Thyroid gland (tissue), 4 donors: ENCODE results near the gene SP8. TPM values are rescaled to one million over a fixed set of nuclear protein-coding genes. Genes with fewer than 3 reads are reported as not detected.

Experiments
- DNase-seq, 2 donors: peaks; one replicate each; pipeline ENCODE4 v3.0.0-alpha.2; 2019
- H3K27ac ChIP-seq, 3 donors: fragments of 200-600 bp; sonication (generic); 1 replicate in 2 of 3; 2 replicates in 1 of 3; pipeline ENCODE4 v1.5.1; 2016 to 2019; ENCODE audit warnings: mild to moderate bottlenecking in 1 of 3, moderate library complexity in 1 of 3
- H3K27me3 ChIP-seq: fragments of 200-600 bp; sonication (generic); one replicate; pipeline ENCODE4 v1.5.1; 2019
- H3K36me3 ChIP-seq, 2 donors: fragments of 200-600 bp; sonication (generic); one replicate each; pipeline ENCODE4 v1.5.1; 2016 to 2019
- H3K4me1 ChIP-seq, 2 donors: fragments of 200-600 bp; sonication (generic); one replicate each; pipeline ENCODE4 v1.5.1; 2017 to 2019
- H3K4me3 ChIP-seq, 3 donors: fragments of 200-600 bp; sonication (generic); replicated peaks in 1 of 3; 1 replicate in 2 of 3; 2 replicates in 1 of 3; pipeline ENCODE4 v1.5.1; 2016; ENCODE audit warnings: mild to moderate bottlenecking in 1 of 3
- H3K9me3 ChIP-seq: fragments of 200-600 bp; sonication (generic); one replicate; pipeline ENCODE4 v1.5.1; 2017
- POLR2A ChIP-seq, 2 donors: fragments of 450-650 bp; IDR thresholded peaks; one replicate each; pipeline ENCODE4 v1.6.1; 2017; ENCODE audit warnings: antibody characterized with exemption in 2 of 2, mild to moderate bottlenecking in 2 of 2, moderate library complexity in 1 of 2
- WGBS, 2 donors: methylation state at CpG; one replicate each; pipeline ENCODE4 v1.1.5; 2017; 5-methylcytosine and 5-hydroxymethylcytosine counted together
- intact Hi-C: fragments of 100-400 bp; cut with DNase I; formaldehyde crosslinking; loops from one replicate; pipeline ENCODE4 v1.15.1; 2023
- total RNA-seq, 4 donors: library from RNA; depleted of rRNA; stranded (reverse); fragments of >200 nt; gene quantifications; one replicate each; pipeline ENCODE4 v1.2.3, GENCODE V29; 2016
- TF ChIP-seq, protein P1 (sequence below), 6 experiments: fragments of 200-600 bp in 3 of 6; fragments of 450-650 bp in 3 of 6; sonication (generic) in 3 of 6; IDR thresholded peaks; one replicate each; pipeline ENCODE4 v1.5.1; 2016 to 2019; ENCODE audit warnings: antibody characterized with exemption in 6 of 6, mild to moderate bottlenecking in 2 of 6, inconsistent platforms in 1 of 6, moderate library complexity in 1 of 6

The SP8 gene
- total RNA-seq, 4 donors from 2014 or later, result not detected

DNA sequence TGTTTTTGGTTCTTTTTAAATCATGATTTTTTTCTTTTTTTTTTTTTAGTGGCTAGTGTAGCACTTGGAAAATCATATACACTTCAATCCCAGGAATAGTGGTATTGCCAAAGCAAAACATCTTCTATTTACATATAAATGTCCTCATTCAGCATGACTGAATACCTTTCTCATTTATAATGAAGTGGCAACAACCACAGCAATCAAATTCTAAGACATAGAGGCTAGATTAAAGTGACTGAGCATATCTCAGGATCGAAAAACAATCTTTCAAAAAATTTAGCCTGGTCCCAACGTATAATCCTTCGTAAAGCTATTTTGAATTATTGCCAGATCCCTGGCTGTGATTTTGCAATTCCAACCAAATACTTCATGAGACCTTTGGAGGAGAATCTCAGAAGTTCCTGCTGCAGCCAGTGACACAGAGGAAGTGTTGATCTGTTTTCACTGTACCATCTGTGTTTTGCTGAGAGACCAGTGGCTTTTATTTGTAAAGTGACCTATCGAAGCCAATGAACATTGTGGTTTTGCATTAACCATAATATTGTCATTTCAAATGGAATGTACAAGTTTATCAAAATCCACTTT lies 29.8 kb upstream of the SP8 start:
- Histone ChIP-seq H3K4me1 (no peaks in the 10 kb centered on the region), H3K9me3 (no peaks in the 10 kb centered on the region), H3K4me3 (no peak overlapping the region), H3K27ac (no peak overlapping the region), H3K36me3 (no peaks in the 10 kb centered on the region), H3K27me3 (no peaks in the 10 kb centered on the region)
- WGBS, 2 donors, result 30 to 35% methylated on average over 4 of the region's 4 CpGs
- no peak for DNase-seq
- intact Hi-C loops, result no loop called here
- TF ChIP-seq POLR2A (IDR thresholded peaks at IDR 0.05), result no peak
- TF ChIP-seq, protein P1, sequence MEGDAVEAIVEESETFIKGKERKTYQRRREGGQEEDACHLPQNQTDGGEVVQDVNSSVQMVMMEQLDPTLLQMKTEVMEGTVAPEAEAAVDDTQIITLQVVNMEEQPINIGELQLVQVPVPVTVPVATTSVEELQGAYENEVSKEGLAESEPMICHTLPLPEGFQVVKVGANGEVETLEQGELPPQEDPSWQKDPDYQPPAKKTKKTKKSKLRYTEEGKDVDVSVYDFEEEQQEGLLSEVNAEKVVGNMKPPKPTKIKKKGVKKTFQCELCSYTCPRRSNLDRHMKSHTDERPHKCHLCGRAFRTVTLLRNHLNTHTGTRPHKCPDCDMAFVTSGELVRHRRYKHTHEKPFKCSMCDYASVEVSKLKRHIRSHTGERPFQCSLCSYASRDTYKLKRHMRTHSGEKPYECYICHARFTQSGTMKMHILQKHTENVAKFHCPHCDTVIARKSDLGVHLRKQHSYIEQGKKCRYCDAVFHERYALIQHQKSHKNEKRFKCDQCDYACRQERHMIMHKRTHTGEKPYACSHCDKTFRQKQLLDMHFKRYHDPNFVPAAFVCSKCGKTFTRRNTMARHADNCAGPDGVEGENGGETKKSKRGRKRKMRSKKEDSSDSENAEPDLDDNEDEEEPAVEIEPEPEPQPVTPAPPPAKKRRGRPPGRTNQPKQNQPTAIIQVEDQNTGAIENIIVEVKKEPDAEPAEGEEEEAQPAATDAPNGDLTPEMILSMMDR (IDR thresholded peaks at IDR 0.05), result no peak

DNA sequence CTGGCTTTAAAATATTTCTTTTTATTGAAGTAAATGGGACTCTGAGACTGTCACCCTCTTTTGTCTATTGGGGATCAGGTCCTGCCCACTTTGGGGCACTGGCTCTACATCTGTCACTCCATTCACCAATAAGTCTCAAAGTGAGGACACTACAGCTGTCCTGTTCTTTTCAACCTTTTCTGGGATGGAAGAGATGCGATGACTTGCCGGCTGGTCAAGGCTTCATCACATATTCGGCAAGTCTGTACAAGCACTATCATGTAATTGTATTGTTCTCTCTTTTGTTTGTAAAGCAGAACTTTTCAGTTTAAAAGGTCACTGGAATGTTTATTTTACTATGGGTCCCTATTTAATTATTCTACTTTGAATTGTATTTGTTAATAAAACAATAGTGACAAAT lies 17.7 kb upstream of the SP8 start:
- H3K9me3 ChIP-seq, result no peaks in the 10 kb centered on the region
- 85 to 90% methylated on average over 3 of the region's 3 CpGs for WGBS, 2 donors
- no peak for DNase-seq

DNA sequence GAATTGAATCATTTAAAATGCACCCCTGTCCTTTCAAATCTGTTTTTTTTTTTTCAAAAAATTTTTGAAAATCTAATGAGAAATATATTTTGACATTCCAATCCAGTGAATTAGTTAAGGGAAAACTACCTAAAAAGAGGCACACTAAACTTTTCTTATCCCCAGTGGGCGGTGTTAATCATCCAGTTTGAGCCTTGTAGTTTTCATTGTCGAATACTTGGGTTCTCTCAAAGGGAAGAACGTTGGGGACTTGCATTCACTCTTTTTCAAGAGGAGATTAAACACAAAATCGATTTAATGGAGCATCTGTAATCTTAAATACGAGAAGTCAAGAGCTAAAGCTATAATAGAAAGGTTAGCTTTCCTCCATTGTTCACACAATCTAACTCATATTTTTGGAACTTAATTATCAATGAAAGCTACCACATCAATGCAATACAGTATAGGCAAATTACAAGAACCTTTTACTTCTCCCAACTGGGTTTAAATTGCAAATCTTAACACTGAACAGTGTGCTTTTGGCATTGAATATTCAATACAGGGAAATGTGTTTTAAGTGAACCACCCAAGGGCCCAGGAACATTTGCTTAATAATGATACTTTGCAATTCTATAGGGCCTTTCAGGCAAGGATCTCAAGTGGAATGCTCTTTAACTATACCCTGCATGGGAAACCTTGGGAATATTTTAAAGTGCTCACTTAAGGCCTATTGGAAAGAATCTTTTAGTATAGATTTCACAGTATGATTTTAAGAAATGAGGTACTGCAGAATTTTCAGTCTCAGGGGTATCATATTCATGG lies 13.1 kb upstream of the SP8 start:
- H3K27me3 ChIP-seq, result peaks cover 33% of the 10 kb centered on the region
- no peak overlapping the region for H3K27ac ChIP-seq
- DNase-seq, result no peak
- no peaks in the 10 kb centered on the region for H3K9me3 ChIP-seq
- H3K4me3 ChIP-seq, result no peak overlapping the region
- intact Hi-C loops, result no loop called here
- no peaks in the 10 kb centered on the region for H3K36me3 ChIP-seq
- TF ChIP-seq, protein P1 (IDR thresholded peaks at IDR 0.05), result no peak
- no peak for TF ChIP-seq POLR2A (IDR thresholded peaks at IDR 0.05)
- WGBS, 2 donors, result 61 to 65% methylated on average over 5 of the region's 5 CpGs
- H3K4me1 ChIP-seq, result peaks cover 7 to 14% of the 10 kb centered on the region in 2 donors

More for the DNA sequence above, 17.7 kb upstream of the SP8 start:
- Histone ChIP-seq H3K27ac (no peak overlapping the region), H3K27me3 (peaks cover 3% of the 10 kb centered on the region), H3K4me3 (no peak overlapping the region), H3K36me3 (no peaks in the 10 kb centered on the region), H3K4me1 (no peaks in the 10 kb centered on the region)
- intact Hi-C loops, result no loop called here
- TF ChIP-seq, protein P1 (IDR thresholded peaks at IDR 0.05), result no peak
- no peak for TF ChIP-seq POLR2A (IDR thresholded peaks at IDR 0.05)

DNA sequence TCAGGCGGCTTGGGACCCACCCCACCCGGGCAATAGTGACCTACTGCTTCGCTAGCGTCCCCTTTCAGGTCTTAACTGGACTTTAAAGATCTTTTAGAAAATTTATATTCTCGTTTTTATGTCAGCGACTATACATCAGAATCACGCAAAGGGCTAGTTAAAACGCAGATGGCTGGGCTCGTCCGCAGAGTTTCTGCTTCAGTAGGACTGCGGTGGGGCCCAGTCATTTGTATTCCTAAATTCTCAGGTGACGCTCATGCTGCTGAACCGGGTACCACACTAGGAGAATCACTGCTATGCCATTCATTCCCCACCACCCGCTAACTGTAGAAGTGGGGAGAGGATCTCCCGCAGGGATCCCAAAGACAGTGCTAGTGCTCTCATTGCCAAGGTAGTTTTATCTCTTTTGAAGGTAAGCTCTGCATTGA lies 12.0 kb upstream of the SP8 start:
- Histone ChIP-seq H3K4me3 (peak overlapping the region in 1 of 3 donors; percentile 41), H3K9me3 (no peaks in the 10 kb centered on the region), H3K36me3 (no peaks in the 10 kb centered on the region), H3K27me3 (peaks cover 42% of the 10 kb centered on the region), H3K27ac (no peak overlapping the region), H3K4me1 (peaks cover 7 to 14% of the 10 kb centered on the region in 2 donors)
- intact Hi-C loops, result no loop called here
- TF ChIP-seq, protein P1 (IDR thresholded peaks at IDR 0.05), result no peak
- no peak for TF ChIP-seq POLR2A (IDR thresholded peaks at IDR 0.05)
- 8 to 12% methylated on average over 14 to 15 of the region's 15 CpGs for WGBS, 2 donors
- no peak for DNase-seq
